Activated CD8-positive, alpha-beta T cell treated with anti-CD3 and anti-CD28 coated beads, Interleukin-2, amount 10 ng/mL, durations not matched to agents 7 days and 5 days (primary cell): ENCODE data around the gene DHRS7C. TPM values are rescaled to one million over a fixed set of nuclear protein-coding genes. Genes with fewer than 3 reads are reported as not detected.

Source experiments
- ATAC-seq: fragments of 150-1000 bp; cut with Tn5 transposase; one replicate; pipeline ENCODE4 v1.10.0; 2021; ENCODE audit warnings: moderate library complexity
- CTCF ChIA-PET: fragments of 350-600 bp; sonication (Branson Sonifier 250); formaldehyde crosslinking; loops from one replicate; lab custom pipeline; 2021; ENCODE audit warnings: antibody characterized with exemption; lab: Charles Lee
- POLR2A ChIA-PET: fragments of 350-600 bp; sonication (Branson Sonifier 250); formaldehyde crosslinking; loops from one replicate; lab custom pipeline; 2021; ENCODE audit warnings: antibody characterized with exemption; lab: Charles Lee
- DNase-seq: peaks from one replicate; pipeline ENCODE4 v3.0.0-alpha.2; 2020
- H3K27ac Mint-ChIP-seq: one replicate; pipeline ENCODE4 v1.8.0; 2021; ENCODE audit warnings: mild to moderate bottlenecking, mixed read lengths
- H3K27me3 Mint-ChIP-seq: one replicate; pipeline ENCODE4 v1.8.0; 2021; ENCODE audit warnings: low read depth, mixed read lengths
- H3K36me3 Mint-ChIP-seq: one replicate; pipeline ENCODE4 v1.8.0; 2021; ENCODE audit warnings: low read depth, mixed read lengths
- H3K4me1 Mint-ChIP-seq: one replicate; pipeline ENCODE4 v1.8.0; 2021; ENCODE audit warnings: low read depth, mixed read lengths
- H3K4me3 Mint-ChIP-seq: one replicate; pipeline ENCODE4 v1.8.0; 2021; ENCODE audit warnings: mild to moderate bottlenecking, mixed read lengths
- H3K9me3 Mint-ChIP-seq: one replicate; pipeline ENCODE4 v1.8.0; 2022; ENCODE audit warnings: mixed read lengths; ENCODE audit not compliant: insufficient read depth
- total RNA-seq, 2 experiments: library from RNA; stranded (reverse); gene quantifications; one replicate each; pipeline ENCODE4 v1.2.3, GENCODE V29; 2021

Gene DHRS7C
- total RNA-seq, 2 experiments from 2014 or later, result not detected

DNA sequence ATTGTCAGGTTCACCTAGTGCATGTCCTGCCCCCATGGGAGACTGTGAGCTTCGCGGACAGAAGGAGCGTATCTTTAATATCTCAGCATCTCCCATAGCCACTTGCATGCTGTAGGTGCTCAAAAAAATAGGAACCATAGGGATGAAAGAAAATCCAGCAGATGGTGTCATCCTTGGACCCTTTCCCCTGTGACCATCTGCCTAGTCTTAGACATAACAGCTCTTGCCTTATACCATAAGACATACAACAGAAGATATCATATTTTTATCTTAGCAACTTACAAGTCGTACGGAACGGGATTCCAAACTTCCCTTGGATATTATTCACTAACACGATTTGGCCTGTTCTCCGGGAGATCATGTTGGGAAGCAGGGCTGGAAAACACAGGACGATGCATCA lies 14.5 kb downstream of the DHRS7C start:
- ATAC-seq, result no peak
- Mint-ChIP-seq H3K4me1 (no peaks in the 10 kb centered on the region), H3K36me3 (no peaks in the 10 kb centered on the region), H3K27ac (no peak overlapping the region), H3K9me3 (no peaks in the 10 kb centered on the region), H3K27me3 (no peaks in the 10 kb centered on the region), H3K4me3 (no peak overlapping the region)
- CTCF ChIA-PET, result no interaction called here
- POLR2A ChIA-PET, result no interaction called here
- no peak for DNase-seq

DNA sequence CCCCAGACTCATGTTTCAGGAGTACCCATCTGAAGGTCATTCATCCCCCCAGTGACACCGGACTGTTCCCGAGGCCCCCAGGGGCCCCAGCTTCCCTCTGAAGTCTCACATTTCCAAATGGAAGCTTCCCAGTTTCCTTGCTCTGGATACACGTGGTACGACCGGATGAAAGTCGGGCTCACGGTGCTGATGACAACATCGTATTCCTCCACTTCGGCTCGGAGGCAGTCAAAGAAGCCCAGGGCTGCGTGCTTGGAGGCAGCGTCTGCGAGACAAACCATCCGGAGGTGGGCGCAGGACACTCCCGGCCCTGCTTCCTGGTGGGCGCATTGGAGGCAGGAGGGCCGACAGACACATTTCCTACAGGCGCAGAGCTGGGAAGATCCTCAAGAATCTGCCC lies 18.7 kb downstream of the DHRS7C start:
- ChIA-PET POLR2A (no interaction called here), CTCF (no interaction called here)
- H3K9me3 Mint-ChIP-seq, result no peaks in the 10 kb centered on the region
- no peaks in the 10 kb centered on the region for H3K4me1 Mint-ChIP-seq
- no peak overlapping the region for H3K4me3 Mint-ChIP-seq
- ATAC-seq (no peak), DNase-seq (no peak)
- H3K36me3 Mint-ChIP-seq, result no peaks in the 10 kb centered on the region
- no peak overlapping the region for H3K27ac Mint-ChIP-seq
- H3K27me3 Mint-ChIP-seq, result no peaks in the 10 kb centered on the region

DNA sequence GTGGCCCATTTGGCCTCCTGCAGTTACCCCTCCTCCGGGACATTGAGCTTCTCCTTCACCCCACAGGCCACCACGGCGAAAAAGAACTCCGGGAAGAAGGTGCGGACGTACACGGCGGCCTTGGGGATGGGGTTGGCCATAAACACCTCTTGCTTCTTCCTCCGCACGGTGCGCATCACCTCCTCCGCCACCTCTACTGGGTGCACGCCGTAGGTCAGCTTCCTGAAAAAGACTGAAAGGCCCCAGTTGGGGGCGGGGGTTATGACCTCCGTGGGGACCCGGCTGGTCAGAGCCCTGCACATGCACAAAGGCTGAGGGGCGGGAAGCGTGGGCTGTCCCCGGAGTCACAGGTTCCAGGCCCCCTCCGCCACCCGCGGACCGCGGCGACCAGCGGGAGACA lies 19.9 kb downstream of the DHRS7C start:
- no peaks in the 10 kb centered on the region for H3K36me3 Mint-ChIP-seq
- no peak overlapping the region for H3K27ac Mint-ChIP-seq
- no peak for DNase-seq
- ATAC-seq, result no peak
- ChIA-PET CTCF (no interaction called here), POLR2A (no interaction called here)
- no peaks in the 10 kb centered on the region for H3K4me1 Mint-ChIP-seq
- no peak overlapping the region for H3K4me3 Mint-ChIP-seq
- no peaks in the 10 kb centered on the region for H3K9me3 Mint-ChIP-seq
- no peaks in the 10 kb centered on the region for H3K27me3 Mint-ChIP-seq

DNA sequence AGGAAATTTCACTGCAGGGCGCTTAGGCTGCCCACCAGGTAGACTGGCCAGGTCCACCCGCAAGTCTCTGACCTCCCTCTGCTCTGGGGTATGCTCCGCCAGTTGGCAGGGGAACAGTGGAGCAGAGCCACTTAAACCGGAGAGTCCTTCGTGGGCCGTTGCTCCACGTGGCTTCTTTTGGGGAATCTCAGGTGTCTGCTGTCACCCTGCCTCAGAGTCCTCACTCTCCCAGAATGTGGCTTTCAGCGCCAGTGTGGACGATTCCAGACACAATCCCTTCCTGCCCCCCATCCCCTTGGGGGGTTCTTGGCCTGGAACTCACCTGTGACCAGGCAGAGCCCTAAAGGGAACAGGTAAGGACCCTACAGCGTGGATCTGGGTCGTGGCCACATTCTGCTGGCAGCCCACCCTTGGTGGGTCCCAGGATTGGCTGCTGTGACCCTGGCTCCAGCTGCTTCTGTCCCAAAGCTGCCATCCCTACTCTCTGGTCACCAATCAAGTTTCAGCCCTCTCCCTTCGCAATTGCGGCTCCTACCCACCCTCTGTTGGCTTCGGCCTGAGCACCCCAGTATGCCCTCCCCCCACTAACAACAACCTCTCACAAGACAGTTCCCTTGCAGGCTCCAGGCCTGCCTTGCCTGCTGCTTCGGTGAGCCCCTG lies 22.2 kb downstream of the DHRS7C start:
- H3K36me3 Mint-ChIP-seq, result no peaks in the 10 kb centered on the region
- ChIA-PET POLR2A (no interaction called here), CTCF (interaction anchor here (0.8 to 2.4 kb wide), 10 partner anchors 9 to 247 kb away, joined by 3 to 19 read pairs (median 4); partner anchors contain the start of gene CFAP52)
- ATAC-seq (no peak), DNase-seq (no peak)
- H3K4me3 Mint-ChIP-seq, result no peak overlapping the region
- H3K4me1 Mint-ChIP-seq, result no peaks in the 10 kb centered on the region
- peaks cover 4% of the 10 kb centered on the region for H3K27me3 Mint-ChIP-seq
- no peak overlapping the region for H3K27ac Mint-ChIP-seq
- no peaks in the 10 kb centered on the region for H3K9me3 Mint-ChIP-seq

DNA sequence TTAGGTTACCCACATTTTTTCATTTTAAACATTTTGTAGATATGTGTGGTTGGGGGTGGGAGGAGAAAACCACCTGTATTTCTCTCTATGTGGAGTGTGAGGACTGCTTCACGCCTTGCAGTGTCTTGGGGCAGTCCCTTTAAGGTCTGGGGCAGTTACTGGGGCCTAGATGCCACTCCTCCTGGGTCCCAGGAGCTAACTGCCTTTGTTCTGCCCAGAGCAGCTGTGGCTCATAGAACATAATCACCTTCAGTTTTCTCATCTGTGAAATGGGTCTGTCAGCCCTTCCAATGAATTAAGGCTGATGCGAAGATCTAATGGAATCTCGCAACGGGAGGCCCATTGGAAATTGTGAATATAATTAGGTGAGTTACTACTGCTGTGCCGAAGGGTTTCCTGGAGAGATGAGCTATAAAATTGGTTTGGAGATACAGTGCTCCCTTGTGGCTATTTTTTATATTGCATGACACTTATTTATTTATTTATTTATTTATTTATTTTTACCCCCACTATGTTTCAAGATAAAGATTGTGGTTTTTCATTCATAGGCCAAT lies 22.9 kb downstream of the DHRS7C start:
- ChIA-PET POLR2A (interaction anchor here (0.6 kb wide), 1 partner anchor 18 kb away, joined by 3 read pairs; no protein-coding TSS in a partner anchor), CTCF (interaction anchor here (0.8 to 2.4 kb wide), 10 partner anchors 8 to 246 kb away, joined by 3 to 19 read pairs (median 4); partner anchors contain the start of gene CFAP52)
- Mint-ChIP-seq H3K9me3 (no peaks in the 10 kb centered on the region), H3K36me3 (no peaks in the 10 kb centered on the region), H3K4me1 (no peaks in the 10 kb centered on the region), H3K4me3 (no peak overlapping the region), H3K27me3 (peaks cover 6% of the 10 kb centered on the region), H3K27ac (no peak overlapping the region)
- DNase-seq (no peak), ATAC-seq (no peak)

DNA sequence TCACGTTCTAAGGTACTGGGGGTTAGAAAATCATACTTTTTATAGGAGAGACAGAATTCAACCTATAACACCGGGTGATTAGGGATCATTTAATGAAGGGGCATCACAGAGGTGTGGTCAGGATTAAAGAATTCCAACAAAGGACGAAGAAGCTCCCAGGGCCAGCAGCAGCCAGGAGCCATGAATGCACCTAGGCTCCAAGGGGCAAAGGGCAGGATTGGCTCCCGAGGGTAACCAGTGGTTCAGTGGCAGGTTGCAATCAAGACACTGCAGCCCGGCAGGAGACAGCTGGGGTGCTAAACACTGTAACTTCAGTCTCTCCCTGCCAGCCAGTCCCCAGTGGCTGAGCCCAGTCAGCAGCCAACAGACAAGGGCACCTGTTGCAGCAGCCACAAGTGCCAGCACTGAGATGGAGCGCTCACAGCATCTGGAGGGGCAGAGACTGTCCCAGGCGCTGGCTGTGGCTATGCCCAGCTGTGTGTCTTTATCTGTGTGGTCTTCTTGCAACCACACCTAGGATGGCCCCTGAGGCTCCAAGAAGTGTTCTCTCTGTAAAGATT lies 23.9 kb downstream of the DHRS7C start:
- ChIA-PET CTCF (interaction anchor here (2.4 kb wide), 1 partner anchor 190 kb away, joined by 19 read pairs; the partner anchor contains the start of gene CFAP52), POLR2A (no interaction called here)
- Mint-ChIP-seq H3K27me3 (peaks cover 6% of the 10 kb centered on the region), H3K36me3 (no peaks in the 10 kb centered on the region), H3K27ac (no peak overlapping the region), H3K4me1 (no peaks in the 10 kb centered on the region), H3K9me3 (no peaks in the 10 kb centered on the region), H3K4me3 (no peak overlapping the region)
- ATAC-seq (no peak), DNase-seq (no peak)

DNA sequence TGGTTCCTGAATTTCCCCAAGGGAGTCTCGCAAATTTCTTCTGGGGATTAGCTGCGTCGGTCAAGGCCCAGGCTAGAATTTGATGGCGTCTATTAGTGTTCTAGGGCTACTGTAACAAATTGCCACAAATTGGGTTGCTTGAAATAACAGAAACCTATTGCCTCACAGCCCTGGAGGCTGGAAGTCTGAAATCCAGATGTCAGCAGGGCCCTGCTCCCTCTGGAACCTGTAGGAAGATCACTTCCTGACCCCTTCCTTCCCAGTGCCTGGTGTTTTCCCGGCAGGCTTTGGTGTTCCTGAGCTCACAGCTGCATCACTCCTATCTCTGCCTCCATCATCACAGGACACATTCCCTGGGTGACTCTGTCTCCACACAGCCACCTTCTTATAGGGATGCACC lies 24.4 kb downstream of the DHRS7C start:
- Mint-ChIP-seq H3K4me3 (no peak overlapping the region), H3K27me3 (peaks cover 6% of the 10 kb centered on the region), H3K9me3 (no peaks in the 10 kb centered on the region), H3K4me1 (no peaks in the 10 kb centered on the region), H3K36me3 (no peaks in the 10 kb centered on the region), H3K27ac (no peak overlapping the region)
- ChIA-PET POLR2A (no interaction called here), CTCF (no interaction called here)
- no peak for ATAC-seq
- no peak for DNase-seq

DNA sequence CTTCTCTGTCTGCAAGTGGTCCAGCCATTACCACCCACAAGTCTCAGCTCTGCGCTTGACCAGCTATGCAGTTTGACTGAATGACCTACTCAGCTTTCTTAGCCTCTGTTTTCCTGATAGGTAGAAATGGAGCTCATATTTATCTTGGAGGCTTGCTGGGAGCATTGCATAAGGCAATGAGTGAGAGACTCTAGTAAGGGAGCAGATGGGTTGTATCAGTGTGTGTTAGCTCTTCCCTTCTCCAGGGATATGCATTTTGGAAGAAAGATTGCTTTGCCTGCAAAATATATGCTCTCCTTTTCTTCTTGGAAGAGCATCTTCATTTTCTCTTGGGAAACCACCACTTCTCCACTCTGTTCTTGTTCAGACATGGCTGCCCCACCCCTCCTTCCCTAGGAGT lies 26.1 kb downstream of the DHRS7C start:
- no peak for DNase-seq
- H3K4me3 Mint-ChIP-seq, result no peak overlapping the region
- ChIA-PET POLR2A (interaction anchor here (0.6 kb wide), 1 partner anchor 234 kb away, joined by 7 read pairs; no protein-coding TSS in a partner anchor), CTCF (no interaction called here)
- peaks cover 6% of the 10 kb centered on the region for H3K27me3 Mint-ChIP-seq
- no peak overlapping the region for H3K27ac Mint-ChIP-seq
- no peaks in the 10 kb centered on the region for H3K36me3 Mint-ChIP-seq
- no peak for ATAC-seq
- H3K9me3 Mint-ChIP-seq, result no peaks in the 10 kb centered on the region
- no peaks in the 10 kb centered on the region for H3K4me1 Mint-ChIP-seq

DNA sequence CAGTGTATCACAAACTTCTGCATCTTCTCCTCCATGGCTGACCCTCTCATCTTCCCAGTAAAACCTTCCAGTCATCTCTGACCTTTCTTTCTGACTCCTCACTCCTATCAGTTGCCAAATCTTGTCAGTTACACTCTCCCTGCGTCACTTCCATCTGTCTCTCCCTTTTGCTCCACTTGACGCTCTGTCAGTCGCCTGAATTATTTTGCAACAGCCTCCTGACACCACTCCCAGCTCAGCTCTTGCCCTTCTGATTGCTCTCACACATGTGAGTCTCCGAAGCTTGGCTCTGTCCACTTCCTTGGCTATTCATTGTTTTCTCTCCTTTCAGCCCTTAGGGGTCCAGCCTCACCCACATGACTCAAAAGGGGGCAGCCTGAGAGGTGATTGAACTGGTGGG lies 27.7 kb downstream of the DHRS7C start:
- ChIA-PET CTCF (no interaction called here), POLR2A (no interaction called here)
- Mint-ChIP-seq H3K36me3 (no peaks in the 10 kb centered on the region), H3K9me3 (no peaks in the 10 kb centered on the region), H3K4me3 (no peak overlapping the region), H3K27me3 (peaks cover 6% of the 10 kb centered on the region), H3K4me1 (no peaks in the 10 kb centered on the region), H3K27ac (no peak overlapping the region)
- ATAC-seq, result no peak
- no peak for DNase-seq

DNA sequence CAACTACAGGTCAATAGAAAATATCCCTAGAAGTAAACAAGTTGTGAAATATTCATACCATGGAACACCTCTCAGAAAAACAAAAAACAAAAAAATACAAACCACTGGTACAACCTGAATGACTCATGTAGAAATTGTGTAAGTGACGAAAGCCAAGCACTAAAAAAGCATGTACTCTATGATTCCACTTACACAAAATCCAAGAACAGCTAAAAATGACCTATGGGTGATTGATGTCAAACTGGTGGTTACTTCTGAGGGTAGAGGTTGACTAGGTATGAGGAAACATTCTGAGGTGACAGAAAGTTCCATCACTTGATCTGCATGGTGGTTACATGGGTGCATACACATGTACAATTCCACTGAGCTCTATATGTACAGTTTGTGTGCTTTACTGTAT lies 31.1 kb downstream of the DHRS7C start:
- ChIA-PET CTCF (interaction anchor here (1.2 kb wide), 1 partner anchor 8 kb away, joined by 4 read pairs; no protein-coding TSS in a partner anchor), POLR2A (no interaction called here)
- no peak for DNase-seq
- Mint-ChIP-seq H3K27me3 (peaks cover 6% of the 10 kb centered on the region), H3K36me3 (no peaks in the 10 kb centered on the region), H3K4me3 (no peak overlapping the region), H3K9me3 (no peaks in the 10 kb centered on the region), H3K4me1 (no peaks in the 10 kb centered on the region), H3K27ac (no peak overlapping the region)
- ATAC-seq, result no peak

DNA sequence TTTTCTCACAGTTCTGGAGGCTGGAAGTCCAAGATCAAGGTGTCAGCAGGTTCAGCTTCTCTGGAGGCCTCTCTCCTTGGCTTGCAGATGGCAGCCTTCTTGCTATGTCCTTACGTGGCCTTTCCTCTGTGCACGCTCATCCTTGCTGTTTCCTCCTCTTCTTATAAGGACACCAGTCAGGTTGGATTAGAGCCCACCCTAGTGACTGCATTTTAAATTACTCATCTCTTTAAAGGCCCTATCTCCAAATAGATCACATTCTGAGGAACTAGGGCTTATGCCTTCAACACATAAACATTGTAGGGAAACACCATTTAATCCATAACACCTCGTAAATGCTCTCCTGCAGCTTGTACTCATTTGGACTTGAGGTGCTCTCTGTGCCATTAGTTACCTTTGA lies 36.3 kb downstream of the DHRS7C start:
- POLR2A ChIA-PET, result no interaction called here
- Mint-ChIP-seq H3K36me3 (no peaks in the 10 kb centered on the region), H3K4me1 (no peaks in the 10 kb centered on the region), H3K27me3 (peaks cover 5% of the 10 kb centered on the region), H3K27ac (no peak overlapping the region), H3K4me3 (no peak overlapping the region), H3K9me3 (no peaks in the 10 kb centered on the region)
- ATAC-seq (no peak), DNase-seq (no peak)
- CTCF ChIA-PET, result interaction anchor here (0.8 kb wide), 1 partner anchor 14 kb away, joined by 3 read pairs; no protein-coding TSS in a partner anchor

DNA sequence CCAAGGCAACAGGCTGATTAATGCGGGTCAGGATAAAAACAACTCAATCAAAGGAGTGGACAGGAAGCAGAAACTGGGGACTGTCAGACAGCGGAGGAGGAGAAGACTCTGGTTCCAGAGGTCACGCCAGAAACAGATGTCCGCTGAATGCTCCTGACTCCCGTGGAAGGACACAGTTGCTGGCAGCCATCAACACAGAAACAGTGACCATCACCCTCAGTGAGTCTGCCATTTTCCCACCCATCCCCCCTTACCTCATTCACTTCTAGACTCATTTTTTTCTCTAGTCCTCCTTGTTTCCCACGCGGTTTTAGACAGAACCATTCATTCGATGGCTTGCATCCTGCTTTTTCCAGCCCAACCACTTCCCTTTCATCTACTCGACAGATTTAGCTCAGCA lies 40.9 kb downstream of the DHRS7C start:
- no peaks in the 10 kb centered on the region for H3K9me3 Mint-ChIP-seq
- ATAC-seq, result no peak
- no peaks in the 10 kb centered on the region for H3K36me3 Mint-ChIP-seq
- no peak overlapping the region for H3K27ac Mint-ChIP-seq
- DNase-seq, result no peak
- H3K27me3 Mint-ChIP-seq, result peaks cover 10% of the 10 kb centered on the region
- ChIA-PET CTCF (no interaction called here), POLR2A (no interaction called here)
- no peaks in the 10 kb centered on the region for H3K4me1 Mint-ChIP-seq
- H3K4me3 Mint-ChIP-seq, result no peak overlapping the region
